Natural killer cell (primary cell): ENCODE results near the gene FHOD3. TPM values are rescaled to one million over a fixed set of nuclear protein-coding genes. Genes with fewer than 3 reads are reported as not detected.

Experiments
- ATAC-seq, 3 donors: fragments of 150-1000 bp in 2 of 3; fragments of 200-7000 bp in 1 of 3; cut with Tn5 transposase; 1 replicate in 1 of 3; 2 replicates in 2 of 3; pipeline ENCODE4 v1.10.0; 2021; ENCODE audit warnings: mild to moderate bottlenecking in 2 of 3, moderate library complexity in 2 of 3
- DNase-seq, 2 donors: peaks; one replicate each; pipeline versions ENCODE4 v3.0.0 to v3.0.0-alpha.2; 2013 to 2021; ENCODE audit warnings: mixed read lengths in 1 of 2
- H3K27ac ChIP-seq: one replicate; pipeline ENCODE4 v1.5.1; 2013; ENCODE audit warnings: mild to moderate bottlenecking, low read length
- H3K27me3 ChIP-seq: one replicate; pipeline ENCODE4 v1.6.1; 2013; ENCODE audit warnings: low read length; ENCODE audit not compliant: control insufficient read depth, insufficient read depth
- H3K36me3 ChIP-seq: one replicate; pipeline ENCODE4 v1.6.1; 2013; ENCODE audit warnings: low read length; ENCODE audit not compliant: control insufficient read depth, insufficient read depth
- H3K4me1 ChIP-seq: one replicate; pipeline ENCODE4 v1.6.1; 2013; ENCODE audit warnings: low read length; ENCODE audit not compliant: control insufficient read depth, insufficient read depth
- H3K4me3 ChIP-seq: one replicate; pipeline ENCODE4 v1.5.1; 2013; ENCODE audit warnings: low read length
- H3K9me3 ChIP-seq: one replicate; pipeline ENCODE4 v1.6.1; 2013; ENCODE audit warnings: low read length; ENCODE audit not compliant: control insufficient read depth, insufficient read depth
- H3K27ac Mint-ChIP-seq, 2 donors: one replicate each; pipeline ENCODE4 v1.8.0; 2022; ENCODE audit warnings: mild to moderate bottlenecking in 2 of 2, mixed read lengths in 2 of 2, moderate library complexity in 1 of 2
- H3K27me3 Mint-ChIP-seq, 2 donors: one replicate each; pipeline ENCODE4 v1.8.0; 2022; ENCODE audit warnings: low read depth in 2 of 2, mixed read lengths in 2 of 2
- H3K36me3 Mint-ChIP-seq: one replicate; pipeline ENCODE4 v1.8.0; 2022; ENCODE audit warnings: mixed read lengths
- H3K4me1 Mint-ChIP-seq, 2 donors: one replicate each; pipeline ENCODE4 v1.8.0; 2022; ENCODE audit warnings: mixed read lengths in 2 of 2
- H3K4me3 Mint-ChIP-seq: one replicate; pipeline ENCODE4 v1.8.0; 2022; ENCODE audit warnings: mild to moderate bottlenecking, moderate library complexity, mixed read lengths
- H3K9me3 Mint-ChIP-seq, 2 donors: one replicate each; pipeline ENCODE4 v1.8.0; 2022; ENCODE audit warnings: mixed read lengths in 2 of 2
- whole genome bisulfite sequencing: methylation state at CpG from one replicate; pipeline ENCODE4 v1.1.7; 2013; ENCODE audit warnings: missing lambda C conversion rate; ENCODE audit not compliant: insufficient coverage; 5-methylcytosine and 5-hydroxymethylcytosine counted together
- intact Hi-C: fragments of 100-400 bp; cut with micrococcal nuclease; formaldehyde crosslinking; loops from one replicate; pipeline ENCODE4 v1.14.2; 2022
- total RNA-seq, 4 donors: library from RNA; stranded (reverse); fragments of 120-200 nt in 1 of 4; gene quantifications; one replicate each; pipeline versions ENCODE4 v1.2.3 to v1.2.4, GENCODE V29; 2013 to 2022
- TF ChIP-seq, protein P1 (sequence below): fragments of 200-600 bp; IDR thresholded peaks from one replicate; pipeline ENCODE4 v1.8.0; 2022; ENCODE audit warnings: antibody characterized with exemption

Gene FHOD3
- total RNA-seq, 3 donors from 2014 or later (not counting 1 experiment from before 2014, with no cell fraction given): not detected

DNA sequence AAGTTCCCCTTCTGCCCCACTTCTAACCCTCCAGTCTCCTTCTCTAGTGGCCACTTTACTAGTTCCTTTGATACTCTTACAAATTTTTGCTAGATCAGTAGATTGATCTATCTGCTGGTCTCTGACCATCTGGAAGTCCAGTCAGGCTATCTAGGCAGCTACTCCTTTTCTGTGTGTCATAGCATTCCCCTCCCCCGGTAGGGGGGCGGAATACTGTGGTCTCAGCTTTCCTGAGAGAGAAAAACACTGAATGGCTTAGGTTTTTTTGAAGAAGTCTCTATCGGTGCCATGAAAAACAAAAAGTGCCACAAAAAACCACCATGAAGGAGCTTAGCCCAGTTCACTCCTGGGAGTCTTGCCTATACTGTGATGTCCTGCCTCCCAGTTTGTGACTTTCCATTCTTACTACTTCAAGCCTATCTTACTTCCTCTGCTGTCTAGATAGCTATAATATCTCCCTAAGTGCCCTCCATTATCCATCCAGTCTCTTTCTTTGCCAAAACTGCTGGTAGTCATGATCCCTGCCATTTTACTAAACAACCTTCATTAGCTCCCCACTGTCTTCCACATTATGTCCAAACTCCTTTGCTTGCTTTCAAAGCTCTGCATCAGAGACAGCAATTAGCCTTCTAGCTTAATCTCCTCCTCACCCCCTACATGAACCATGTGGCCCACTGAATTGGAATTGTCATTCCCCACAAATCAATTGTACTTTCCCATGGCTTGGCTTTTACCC lies 501.4 kb downstream of the FHOD3 start:
- H3K9me3 ChIP-seq: no peaks in the 10 kb centered on the region
- H3K36me3 ChIP-seq: peaks cover 67% of the 10 kb centered on the region
- no peak for DNase-seq
- Mint-ChIP-seq H3K9me3 (no peaks in the 10 kb centered on the region), H3K36me3 (peaks cover 29% of the 10 kb centered on the region), H3K4me3 (no peak overlapping the region), H3K27me3 (no peaks in the 10 kb centered on the region), H3K4me1 (no peaks in the 10 kb centered on the region), H3K27ac (no peak overlapping the region)
- ATAC-seq: no peak
- WGBS: 98% methylated on average over 3 of the region's 3 CpGs
- intact Hi-C loops: no loop called here
- H3K27me3 ChIP-seq: no peaks in the 10 kb centered on the region
- TF ChIP-seq, protein P1, sequence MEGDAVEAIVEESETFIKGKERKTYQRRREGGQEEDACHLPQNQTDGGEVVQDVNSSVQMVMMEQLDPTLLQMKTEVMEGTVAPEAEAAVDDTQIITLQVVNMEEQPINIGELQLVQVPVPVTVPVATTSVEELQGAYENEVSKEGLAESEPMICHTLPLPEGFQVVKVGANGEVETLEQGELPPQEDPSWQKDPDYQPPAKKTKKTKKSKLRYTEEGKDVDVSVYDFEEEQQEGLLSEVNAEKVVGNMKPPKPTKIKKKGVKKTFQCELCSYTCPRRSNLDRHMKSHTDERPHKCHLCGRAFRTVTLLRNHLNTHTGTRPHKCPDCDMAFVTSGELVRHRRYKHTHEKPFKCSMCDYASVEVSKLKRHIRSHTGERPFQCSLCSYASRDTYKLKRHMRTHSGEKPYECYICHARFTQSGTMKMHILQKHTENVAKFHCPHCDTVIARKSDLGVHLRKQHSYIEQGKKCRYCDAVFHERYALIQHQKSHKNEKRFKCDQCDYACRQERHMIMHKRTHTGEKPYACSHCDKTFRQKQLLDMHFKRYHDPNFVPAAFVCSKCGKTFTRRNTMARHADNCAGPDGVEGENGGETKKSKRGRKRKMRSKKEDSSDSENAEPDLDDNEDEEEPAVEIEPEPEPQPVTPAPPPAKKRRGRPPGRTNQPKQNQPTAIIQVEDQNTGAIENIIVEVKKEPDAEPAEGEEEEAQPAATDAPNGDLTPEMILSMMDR: no peak
- H3K4me1 ChIP-seq: no peaks in the 10 kb centered on the region
- H3K4me3 ChIP-seq: no peak overlapping the region
- H3K27ac ChIP-seq: no peak overlapping the region

DNA sequence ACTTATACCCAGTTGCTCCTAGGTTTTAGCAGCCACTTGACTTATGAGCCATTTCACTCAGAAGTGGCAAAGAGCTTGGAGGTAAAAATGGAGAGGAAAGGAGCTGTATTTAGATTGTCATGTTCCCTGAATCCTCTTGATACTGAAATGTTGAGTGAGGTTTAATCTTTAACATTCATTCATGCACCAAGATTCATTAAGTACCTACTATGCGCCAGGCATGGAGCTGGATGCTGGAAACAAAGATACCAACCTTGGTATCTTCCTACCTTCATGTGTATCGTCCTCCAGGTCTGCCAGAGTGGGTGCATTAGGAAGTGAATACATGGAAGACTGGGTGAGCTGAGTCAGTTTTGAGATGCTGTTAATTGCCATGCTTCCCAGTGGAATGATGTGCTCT lies 507.6 kb downstream of the FHOD3 start:
- WGBS: 91% methylated on average over 1 of the region's 2 CpGs

DNA sequence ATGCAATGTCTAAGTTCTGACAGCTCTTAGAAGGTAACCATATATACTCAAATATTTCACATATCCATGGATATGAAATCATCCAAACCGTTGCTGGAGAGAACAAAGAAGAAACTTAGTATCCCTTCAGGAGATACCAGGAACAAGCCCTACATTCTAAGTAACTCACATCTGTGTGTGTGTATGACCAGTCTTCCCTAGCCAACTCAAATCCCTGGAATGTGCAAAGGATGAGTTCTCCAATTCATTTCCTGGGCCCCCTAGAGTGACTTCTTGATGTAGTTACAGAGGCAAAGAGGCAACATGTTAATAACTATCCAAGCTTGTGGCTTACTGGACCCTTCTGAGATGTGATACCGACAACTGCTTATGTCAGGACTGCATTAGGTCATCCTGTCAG lies 511.2 kb downstream of the FHOD3 start:
- ATAC-seq: no peak
- no peaks in the 10 kb centered on the region for H3K9me3 Mint-ChIP-seq
- no peak overlapping the region for H3K27ac ChIP-seq
- H3K4me3 ChIP-seq: no peak overlapping the region
- H3K36me3 ChIP-seq: peaks cover 32% of the 10 kb centered on the region
- H3K4me1 ChIP-seq: no peaks in the 10 kb centered on the region
- no peaks in the 10 kb centered on the region for H3K27me3 Mint-ChIP-seq
- H3K4me3 Mint-ChIP-seq: no peak overlapping the region
- H3K27ac Mint-ChIP-seq: no peak overlapping the region
- 99% methylated on average over 2 of the region's 2 CpGs for WGBS
- peaks cover 30% of the 10 kb centered on the region for H3K36me3 Mint-ChIP-seq
- no peaks in the 10 kb centered on the region for H3K27me3 ChIP-seq
- intact Hi-C loops: loop anchor here (1.0 to 5.0 kb wide), 2 partner anchors 120 to 791 kb away; no protein-coding TSS in a partner anchor
- no peak for DNase-seq
- no peaks in the 10 kb centered on the region for H3K9me3 ChIP-seq
- peaks cover 0 to 4% of the 10 kb centered on the region in 2 donors for H3K4me1 Mint-ChIP-seq
- TF ChIP-seq, protein P1: no peak

More for the DNA sequence above, 507.6 kb downstream of the FHOD3 start:
- Mint-ChIP-seq H3K9me3 (no peaks in the 10 kb centered on the region), H3K36me3 (peaks cover 44% of the 10 kb centered on the region), H3K4me1 (peaks cover 0 to 4% of the 10 kb centered on the region in 2 donors), H3K27ac (no peak overlapping the region), H3K27me3 (no peaks in the 10 kb centered on the region), H3K4me3 (no peak overlapping the region)
- no peak overlapping the region for H3K27ac ChIP-seq
- intact Hi-C loops: loop anchor here (5.0 kb wide), 1 partner anchor 788 kb away; no protein-coding TSS in a partner anchor
- H3K27me3 ChIP-seq: no peaks in the 10 kb centered on the region
- H3K4me3 ChIP-seq: no peak overlapping the region
- H3K36me3 ChIP-seq: peaks cover 52% of the 10 kb centered on the region
- DNase-seq (no peak), ATAC-seq (no peak)
- TF ChIP-seq, protein P1: no peak
- H3K4me1 ChIP-seq: no peaks in the 10 kb centered on the region
- no peaks in the 10 kb centered on the region for H3K9me3 ChIP-seq
